CD4-positive, alpha-beta T cell treated with Interleukin-10 for 1 hour (primary cell): ENCODE results near the gene SBF2.

Experiments used
- DNase-seq: peaks from one replicate; pipeline ENCODE4 v3.0.0-alpha.2; 2020

The SBF2 gene

DNA sequence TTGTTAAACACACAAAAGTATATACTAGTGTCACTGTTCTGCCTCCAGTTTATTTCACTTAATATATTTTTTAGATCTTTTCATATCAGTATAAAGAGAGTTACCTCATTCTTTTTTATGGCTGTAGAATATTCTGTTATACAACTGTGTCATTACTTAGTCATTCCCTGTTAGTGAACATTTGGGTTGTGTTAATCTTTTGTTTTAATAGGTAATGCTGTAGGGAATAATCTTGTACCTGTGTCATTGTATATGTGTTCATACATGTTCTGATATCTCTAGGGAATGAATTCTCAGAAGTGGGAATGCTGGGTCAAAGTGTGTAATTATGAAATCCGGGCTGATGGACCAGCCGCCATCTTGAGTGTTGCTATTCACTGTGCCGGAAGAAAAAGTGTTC is 558.8 kb downstream of the SBF2 start:
- DNase-seq = no peak

DNA sequence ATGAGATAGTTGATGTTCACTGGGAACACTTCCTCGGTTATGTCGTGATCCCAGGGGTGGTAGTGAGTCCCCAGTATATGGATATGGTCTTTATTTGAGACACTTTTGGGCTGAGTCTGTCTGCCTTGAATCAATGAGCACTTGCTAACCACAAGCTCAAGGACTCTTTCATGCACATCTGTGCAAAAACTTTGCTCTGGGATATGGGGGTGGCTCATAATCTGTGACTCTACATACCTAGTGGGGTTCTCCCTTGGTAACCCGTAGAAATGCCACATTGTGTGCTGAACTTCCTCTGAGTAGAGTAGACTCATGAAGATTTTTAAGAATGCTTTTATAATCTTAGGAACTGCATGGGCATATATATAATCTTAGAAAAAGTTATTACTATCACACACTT is 560.8 kb downstream of the SBF2 start:
- no peak for DNase-seq

DNA sequence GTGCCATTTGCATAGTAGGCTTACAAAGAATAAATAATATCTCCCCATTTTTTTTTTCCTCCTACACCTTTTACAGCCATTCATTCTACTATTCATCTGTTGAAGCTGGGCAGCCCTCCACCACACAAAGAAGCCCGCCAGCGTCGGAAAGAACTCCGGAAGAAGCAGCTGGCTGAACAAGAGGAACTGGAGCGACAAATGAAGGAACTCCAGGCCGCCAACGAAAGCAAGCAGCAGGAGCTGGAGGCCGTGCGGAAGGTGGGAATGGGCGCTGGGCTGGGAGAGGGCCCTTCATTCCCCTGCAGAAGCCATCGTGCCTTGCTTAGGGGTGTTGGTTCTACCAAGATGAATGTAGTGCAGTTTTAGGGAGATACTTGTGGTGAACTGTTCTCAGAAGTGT is 561.6 kb downstream of the SBF2 start:
- DNase-seq = no peak

DNA sequence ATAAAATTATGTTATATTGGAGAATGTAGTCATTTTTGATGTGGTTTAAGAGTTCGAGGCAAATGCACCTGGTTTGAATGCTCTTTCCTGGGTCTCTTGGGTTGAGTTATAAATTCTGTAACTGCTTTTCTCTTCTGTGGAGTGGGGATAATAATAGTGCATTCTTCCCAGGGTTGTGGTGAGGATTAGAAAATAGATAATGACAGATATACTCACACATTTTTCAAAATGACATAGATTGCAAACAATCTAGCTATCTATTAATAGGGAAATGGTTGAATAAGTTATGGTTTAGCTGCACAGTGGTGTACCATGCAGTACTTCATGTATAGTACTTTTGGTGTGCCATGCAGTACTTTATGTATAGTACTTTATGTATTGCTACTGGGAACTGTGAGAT is 562.8 kb downstream of the SBF2 start:
- no peak for DNase-seq
